Measurements from ENCODE around the gene MTCL1. TPM values are rescaled to one million over a fixed set of nuclear protein-coding genes. Genes with fewer than 3 reads are reported as not detected.
A peak's percentile ranks its signal among the peaks of the same experiment; 100 is the strongest.

MTCL1 gene
- total RNA-seq, 1 donor from 2014 or later: 48.7 TPM

DNA sequence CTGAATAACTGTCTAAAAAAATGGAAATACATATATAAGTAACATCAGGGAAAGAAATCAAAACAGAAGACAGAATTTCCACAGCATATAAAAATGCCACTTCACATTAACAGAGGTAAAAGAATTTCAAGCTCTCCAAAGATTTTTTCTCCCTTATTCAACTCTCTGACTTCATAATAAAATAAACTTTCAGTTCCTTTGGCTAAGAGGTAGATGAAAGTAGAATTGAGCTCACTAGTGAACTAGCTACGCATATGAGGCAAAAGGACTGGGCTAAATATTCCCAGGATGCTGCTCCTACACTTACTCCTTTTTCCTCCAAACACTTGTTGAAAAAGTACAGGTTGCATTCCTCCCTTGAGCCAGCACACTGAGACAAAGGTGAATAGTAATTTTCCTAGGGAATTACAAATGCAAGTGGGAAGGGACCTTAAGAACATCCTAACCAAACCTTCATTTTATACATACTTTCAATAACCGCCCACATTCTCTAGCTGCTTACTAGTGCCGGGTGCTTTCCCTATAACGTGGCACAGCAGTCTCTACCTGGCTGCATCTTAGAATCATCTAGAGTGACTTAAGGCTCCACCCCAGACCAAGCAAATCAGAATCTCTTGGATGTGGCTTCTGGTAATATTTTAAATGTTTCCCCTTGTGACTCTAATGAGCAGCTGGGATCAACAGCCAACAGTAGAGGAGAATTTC, 136.6 kb downstream of the MTCL1 start:
- TF ChIP-seq, protein P1, sequence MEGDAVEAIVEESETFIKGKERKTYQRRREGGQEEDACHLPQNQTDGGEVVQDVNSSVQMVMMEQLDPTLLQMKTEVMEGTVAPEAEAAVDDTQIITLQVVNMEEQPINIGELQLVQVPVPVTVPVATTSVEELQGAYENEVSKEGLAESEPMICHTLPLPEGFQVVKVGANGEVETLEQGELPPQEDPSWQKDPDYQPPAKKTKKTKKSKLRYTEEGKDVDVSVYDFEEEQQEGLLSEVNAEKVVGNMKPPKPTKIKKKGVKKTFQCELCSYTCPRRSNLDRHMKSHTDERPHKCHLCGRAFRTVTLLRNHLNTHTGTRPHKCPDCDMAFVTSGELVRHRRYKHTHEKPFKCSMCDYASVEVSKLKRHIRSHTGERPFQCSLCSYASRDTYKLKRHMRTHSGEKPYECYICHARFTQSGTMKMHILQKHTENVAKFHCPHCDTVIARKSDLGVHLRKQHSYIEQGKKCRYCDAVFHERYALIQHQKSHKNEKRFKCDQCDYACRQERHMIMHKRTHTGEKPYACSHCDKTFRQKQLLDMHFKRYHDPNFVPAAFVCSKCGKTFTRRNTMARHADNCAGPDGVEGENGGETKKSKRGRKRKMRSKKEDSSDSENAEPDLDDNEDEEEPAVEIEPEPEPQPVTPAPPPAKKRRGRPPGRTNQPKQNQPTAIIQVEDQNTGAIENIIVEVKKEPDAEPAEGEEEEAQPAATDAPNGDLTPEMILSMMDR (conservative IDR thresholded peaks at IDR 0.05): no peak
- H3K36me3 Mint-ChIP-seq: no peaks in the 10 kb centered on the region
- H3K27ac Mint-ChIP-seq: peak overlapping the region; percentile 66
- no peak overlapping the region for H3K4me3 Mint-ChIP-seq
- no peak for DNase-seq (ENCODE audit: extremely low spot score, unreplicated experiment)
- H3K9me3 Mint-ChIP-seq: peaks cover 6% of the 10 kb centered on the region
- no peaks in the 10 kb centered on the region for H3K4me1 Mint-ChIP-seq (ENCODE audit: unreplicated experiment)
- no peaks in the 10 kb centered on the region for H3K27me3 Mint-ChIP-seq

DNA sequence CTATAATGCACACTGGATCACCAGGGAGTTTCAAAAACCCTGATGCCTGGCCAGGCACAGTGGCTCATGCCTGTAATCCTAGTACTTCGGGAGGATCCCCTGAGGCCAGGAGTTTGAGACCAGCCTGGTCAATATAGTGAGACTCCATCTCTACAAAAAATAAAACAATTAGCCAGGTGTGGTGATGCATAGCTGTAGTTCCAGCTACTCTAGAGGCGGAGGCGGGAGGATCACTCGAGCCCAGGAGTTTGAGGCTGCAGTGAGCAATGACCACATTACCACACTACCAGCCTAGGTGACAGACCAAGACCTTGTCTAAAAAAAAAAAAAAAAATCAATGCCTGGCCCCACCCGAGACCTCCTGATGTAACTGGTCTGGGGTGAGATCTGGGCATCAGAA, 137.2 kb downstream of the MTCL1 start:
- peaks cover 4% of the 10 kb centered on the region for H3K4me1 Mint-ChIP-seq (ENCODE audit: unreplicated experiment)

DNA sequence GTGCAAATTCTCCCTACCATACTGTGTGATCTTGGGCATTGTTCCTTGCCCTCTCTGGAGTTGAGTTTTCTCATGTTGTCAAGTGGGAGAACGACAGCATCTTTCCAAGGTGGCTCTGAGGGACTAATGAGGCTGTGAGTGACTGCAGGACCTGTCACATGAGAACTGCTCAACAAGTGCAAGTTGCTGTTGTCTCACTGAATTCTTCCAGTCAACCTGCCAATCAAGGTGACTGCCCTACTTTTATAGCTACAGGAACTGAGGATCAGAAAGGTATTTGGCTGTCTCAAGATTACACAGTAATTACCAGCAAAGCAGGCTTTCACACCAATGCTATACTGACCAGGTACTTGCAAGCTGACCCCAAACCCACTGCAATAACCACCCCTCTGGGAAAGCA, 137.6 kb downstream of the MTCL1 start:
- H3K36me3 Mint-ChIP-seq: no peaks in the 10 kb centered on the region
- DNase-seq (ENCODE audit: extremely low spot score, unreplicated experiment): no peak
- peaks cover 5% of the 10 kb centered on the region for H3K4me1 Mint-ChIP-seq (ENCODE audit: unreplicated experiment)
- no peak overlapping the region for H3K27ac Mint-ChIP-seq
- TF ChIP-seq, protein P1 (conservative IDR thresholded peaks at IDR 0.05): no peak
- H3K27me3 Mint-ChIP-seq: no peaks in the 10 kb centered on the region
- H3K9me3 Mint-ChIP-seq: peaks cover 6% of the 10 kb centered on the region
- no peak overlapping the region for H3K4me3 Mint-ChIP-seq

More for the DNA sequence above, 137.2 kb downstream of the MTCL1 start:
- Mint-ChIP-seq H3K27me3 (no peaks in the 10 kb centered on the region), H3K9me3 (peaks cover 6% of the 10 kb centered on the region), H3K4me3 (no peak overlapping the region), H3K27ac (peak overlapping the region; percentile 66), H3K36me3 (no peaks in the 10 kb centered on the region)
- DNase-seq (ENCODE audit: extremely low spot score, unreplicated experiment): no peak
- TF ChIP-seq, protein P1 (conservative IDR thresholded peaks at IDR 0.05): no peak

DNA sequence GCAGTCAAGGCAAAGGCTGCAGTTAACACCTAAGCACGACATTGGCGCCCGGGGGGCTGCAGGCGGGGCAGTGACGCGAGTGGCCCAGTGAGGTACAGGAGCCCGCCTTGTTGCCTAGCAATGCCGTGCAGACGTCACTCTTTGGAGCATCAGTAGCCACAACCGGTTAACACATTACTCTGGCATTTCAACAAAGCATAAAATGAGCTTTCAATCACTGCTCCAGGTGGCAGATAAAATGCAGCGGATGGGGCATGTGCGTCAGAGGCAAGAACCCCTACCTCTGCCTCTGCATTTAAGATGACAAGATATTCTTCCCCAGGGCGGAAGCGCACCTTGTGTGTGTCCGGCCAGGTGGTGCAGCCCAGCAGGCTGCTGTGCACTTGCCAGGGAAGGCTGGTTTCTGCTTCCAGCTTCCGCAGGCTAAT, 139.4 kb downstream of the MTCL1 start:
- Mint-ChIP-seq H3K4me3 (no peak overlapping the region), H3K27ac (peak overlapping the region; percentile 64), H3K27me3 (no peaks in the 10 kb centered on the region), H3K36me3 (no peaks in the 10 kb centered on the region), H3K4me1 (ENCODE audit: unreplicated experiment) (peaks cover 5% of the 10 kb centered on the region), H3K9me3 (peaks cover 6% of the 10 kb centered on the region)
- TF ChIP-seq, protein P1 (conservative IDR thresholded peaks at IDR 0.05): no peak
- no peak for DNase-seq (ENCODE audit: extremely low spot score, unreplicated experiment)

DNA sequence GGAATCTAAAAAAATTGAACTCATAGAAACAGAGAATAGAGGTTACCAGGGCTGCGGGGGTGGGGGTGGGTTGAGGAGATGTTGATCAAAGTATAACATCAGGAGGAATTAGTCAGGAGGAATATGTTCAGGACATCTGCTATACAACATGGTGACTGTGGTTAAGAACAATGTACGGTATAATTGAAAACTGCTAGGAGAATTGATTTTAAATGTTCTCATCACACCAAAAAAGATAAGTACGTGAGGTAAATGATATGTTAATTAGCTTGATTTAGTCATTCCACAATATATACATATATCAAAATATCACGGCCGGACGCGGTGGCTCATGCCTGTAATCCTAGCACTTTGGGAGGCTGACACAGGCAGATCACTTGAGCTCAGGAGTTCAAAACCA, 140.2 kb downstream of the MTCL1 start:
- peaks cover 5% of the 10 kb centered on the region for H3K4me1 Mint-ChIP-seq (ENCODE audit: unreplicated experiment)
- DNase-seq (ENCODE audit: extremely low spot score, unreplicated experiment): no peak
- H3K36me3 Mint-ChIP-seq: no peaks in the 10 kb centered on the region
- H3K4me3 Mint-ChIP-seq: no peak overlapping the region
- TF ChIP-seq, protein P1 (conservative IDR thresholded peaks at IDR 0.05): no peak
- H3K9me3 Mint-ChIP-seq: peaks cover 6% of the 10 kb centered on the region
- no peak overlapping the region for H3K27ac Mint-ChIP-seq
- H3K27me3 Mint-ChIP-seq: no peaks in the 10 kb centered on the region
